GM19324 (cell line): ENCODE measurements around the gene ARFGAP1.
"Not testable (repeated sequence)": the region's sequence is repeated elsewhere in the genome, so short reads cannot be mapped to it uniquely, and the experiment has no call there.

ENCODE experiments used
- ATAC-seq: cut with Tn5 transposase; IDR thresholded peaks from one replicate; pipeline ENCODE4 v1.9.1; 2021; ENCODE audit warnings: mild to moderate bottlenecking, moderate library complexity; ENCODE audit not compliant: unreplicated experiment, low FRiP score

Gene ARFGAP1

DNA sequence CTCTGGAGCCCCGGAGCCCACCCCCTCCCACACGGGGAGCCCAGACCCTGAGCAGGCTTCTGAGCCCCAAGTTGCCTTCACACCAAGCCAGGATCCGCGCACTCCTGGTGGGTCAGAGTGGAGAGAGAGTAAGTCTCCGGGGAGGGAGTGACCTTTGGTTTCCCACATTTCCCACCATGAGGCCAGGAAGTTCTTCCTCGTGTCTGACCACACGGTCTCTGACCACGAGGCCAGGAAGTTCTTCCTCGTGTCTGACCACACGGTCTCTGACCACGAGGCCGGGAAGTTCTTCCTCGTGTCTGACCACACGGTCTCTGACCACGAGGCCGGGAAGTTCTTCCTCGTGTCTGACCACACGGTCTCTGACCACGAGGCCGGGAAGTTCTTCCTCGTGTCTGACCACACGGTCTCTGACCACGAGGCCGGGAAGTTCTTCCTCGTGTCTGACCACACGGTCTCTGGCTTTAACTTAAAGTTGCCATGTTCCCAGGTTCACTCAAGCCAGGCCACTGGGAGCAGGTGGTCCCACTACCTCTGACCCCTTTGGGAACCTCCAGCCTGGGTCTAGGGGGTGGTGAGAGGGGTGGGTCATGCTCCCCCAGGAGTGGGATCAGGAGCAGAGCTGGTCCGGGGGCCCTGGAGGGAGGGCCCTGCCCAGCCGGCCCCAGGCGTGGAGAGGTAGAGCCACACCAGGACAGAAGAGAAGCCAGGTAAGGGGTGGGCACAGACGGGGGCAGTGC is 33.5 kb downstream of the ARFGAP1 start:
- not testable (repeated sequence) for ATAC-seq

DNA sequence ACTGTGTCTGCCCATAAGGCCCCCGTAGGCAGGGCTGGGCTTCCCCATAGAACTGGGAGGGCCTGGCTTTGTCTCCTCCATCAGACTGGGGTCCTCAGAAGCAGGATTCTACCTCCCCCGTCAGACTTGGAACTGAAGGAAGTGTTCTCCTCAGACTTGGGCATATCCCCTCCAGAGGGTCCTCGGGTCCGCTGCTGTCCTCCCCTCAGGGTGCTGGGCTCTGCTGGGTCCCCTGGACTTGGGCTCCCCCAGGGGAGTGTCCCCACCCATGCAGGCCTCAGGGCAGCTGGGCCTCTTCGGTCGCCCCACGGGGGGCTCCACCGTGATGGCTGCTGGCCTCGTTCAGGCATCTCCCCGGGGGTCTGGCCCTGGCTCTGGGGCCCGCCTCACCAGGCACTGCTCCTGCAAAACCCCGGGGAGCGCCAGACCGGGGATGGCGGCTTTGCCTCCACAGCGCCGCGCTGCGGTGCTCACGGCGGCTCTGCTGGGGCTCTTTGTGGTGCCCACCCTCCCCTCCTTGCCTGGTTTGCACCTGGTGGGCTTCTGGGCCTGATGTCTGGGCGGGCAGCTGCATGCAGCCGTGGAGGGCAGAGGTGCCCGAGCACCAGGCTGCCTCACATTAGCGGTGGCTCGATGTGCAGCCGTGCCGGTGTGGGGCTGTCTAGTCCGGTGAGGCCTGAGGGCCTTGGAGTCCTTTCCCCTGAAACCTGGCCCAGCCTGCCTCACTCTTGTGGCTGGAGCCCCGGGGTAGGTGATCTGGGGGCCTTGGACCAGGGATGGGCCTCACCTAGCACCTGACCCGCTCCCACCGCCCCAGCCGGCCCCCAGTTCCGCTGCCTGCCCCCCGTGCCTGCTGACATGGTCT is 34.3 kb downstream of the ARFGAP1 start:
- no peak for ATAC-seq

DNA sequence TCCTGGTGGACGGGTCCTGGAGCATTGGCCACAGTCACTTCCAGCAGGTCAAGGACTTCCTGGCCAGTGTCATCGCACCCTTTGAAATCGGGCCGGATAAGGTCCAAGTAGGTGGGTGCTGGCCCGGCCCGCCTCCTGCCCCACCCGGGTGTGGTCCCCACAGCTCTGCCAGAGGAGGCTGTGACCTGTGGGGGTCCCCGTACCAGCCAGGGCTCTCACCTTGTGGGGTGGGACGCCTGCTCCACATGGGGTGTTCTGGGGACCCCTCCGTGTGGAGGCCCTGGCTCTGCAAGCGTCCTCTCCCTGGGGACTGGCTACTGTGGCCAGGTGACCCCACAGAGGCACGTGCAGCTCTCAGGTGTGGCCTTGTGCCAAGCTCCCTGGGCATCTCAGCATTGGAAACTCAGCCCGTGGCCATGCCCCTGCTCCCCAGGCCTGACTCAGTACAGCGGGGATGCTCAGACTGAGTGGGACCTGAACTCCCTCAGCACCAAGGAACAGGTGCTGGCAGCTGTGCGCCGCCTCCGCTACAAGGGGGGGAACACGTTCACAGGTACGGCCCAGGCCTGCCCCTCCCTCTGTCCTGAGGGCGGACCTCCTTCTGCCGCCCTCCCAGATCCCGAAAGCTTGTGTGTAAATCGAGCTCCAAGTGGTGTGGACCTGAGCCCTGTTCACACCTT is 35.1 kb downstream of the ARFGAP1 start:
- ATAC-seq: no peak

DNA sequence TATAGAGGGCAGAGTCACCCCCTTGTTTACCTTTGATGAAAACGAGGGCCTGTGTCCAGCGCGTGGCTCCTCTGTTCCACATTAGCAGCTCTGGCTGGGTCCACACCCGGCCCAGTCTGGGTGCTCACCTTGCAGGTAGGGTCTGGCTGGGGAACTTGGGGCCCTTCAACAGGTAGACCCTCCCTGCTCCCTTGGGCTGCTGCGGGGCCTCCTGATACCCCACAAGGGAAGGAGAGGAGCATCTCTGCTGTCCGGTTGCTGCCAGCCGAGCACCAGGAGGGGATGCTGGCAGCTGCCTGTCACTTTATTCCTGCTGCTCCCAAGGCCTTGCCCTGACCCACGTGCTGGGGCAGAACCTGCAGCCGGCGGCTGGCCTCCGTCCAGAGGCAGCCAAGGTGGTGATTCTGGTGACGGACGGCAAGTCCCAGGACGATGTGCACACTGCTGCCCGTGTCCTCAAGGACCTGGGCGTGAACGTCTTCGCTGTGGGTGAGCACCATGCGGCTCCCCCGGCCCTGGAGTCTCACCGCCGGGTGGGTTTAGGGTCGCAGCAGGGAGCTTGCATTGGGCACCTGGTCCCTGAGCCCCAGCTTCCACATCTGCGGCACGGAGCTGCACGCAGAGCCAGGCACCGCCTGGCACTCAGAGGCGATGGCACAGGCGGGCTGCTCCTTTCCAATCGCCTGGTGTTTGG is 35.8 kb downstream of the ARFGAP1 start:
- no peak for ATAC-seq

DNA sequence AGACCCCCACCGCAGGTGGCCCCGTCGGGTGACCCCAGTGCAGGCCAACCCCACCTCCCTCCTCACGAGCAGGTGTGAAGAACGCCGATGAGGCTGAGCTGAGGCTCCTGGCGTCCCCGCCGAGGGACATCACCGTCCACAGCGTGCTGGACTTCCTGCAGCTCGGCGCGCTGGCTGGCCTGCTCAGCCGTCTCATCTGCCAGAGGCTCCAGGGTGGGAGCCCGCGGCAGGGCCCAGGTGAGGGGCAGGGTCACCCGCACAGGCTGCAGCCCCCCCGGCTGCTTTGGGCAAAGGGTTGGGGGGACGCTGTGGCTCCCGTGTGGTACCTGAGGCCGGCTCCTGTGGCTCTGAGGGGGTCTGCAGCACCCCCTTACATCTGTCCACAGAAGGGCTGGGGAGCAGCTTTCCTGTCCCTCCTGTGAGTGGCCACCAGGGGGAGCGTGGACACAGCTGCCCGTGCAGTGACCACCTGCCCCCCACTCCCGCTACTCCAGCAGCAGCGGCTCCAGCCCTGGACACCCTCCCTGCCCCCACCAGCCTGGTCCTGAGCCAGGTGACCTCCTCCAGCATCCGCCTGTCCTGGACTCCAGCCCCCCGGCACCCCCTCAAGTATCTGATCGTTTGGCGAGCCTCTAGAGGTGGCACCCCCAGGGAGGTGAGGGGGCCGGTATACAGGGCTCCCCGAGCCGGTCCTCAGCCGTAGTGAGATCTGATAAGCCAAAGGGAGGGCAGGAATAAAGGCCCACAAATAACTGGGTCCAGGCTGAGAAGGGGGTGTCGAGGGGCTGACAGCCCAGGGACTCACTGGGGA is 36.9 kb downstream of the ARFGAP1 start:
- no peak for ATAC-seq

DNA sequence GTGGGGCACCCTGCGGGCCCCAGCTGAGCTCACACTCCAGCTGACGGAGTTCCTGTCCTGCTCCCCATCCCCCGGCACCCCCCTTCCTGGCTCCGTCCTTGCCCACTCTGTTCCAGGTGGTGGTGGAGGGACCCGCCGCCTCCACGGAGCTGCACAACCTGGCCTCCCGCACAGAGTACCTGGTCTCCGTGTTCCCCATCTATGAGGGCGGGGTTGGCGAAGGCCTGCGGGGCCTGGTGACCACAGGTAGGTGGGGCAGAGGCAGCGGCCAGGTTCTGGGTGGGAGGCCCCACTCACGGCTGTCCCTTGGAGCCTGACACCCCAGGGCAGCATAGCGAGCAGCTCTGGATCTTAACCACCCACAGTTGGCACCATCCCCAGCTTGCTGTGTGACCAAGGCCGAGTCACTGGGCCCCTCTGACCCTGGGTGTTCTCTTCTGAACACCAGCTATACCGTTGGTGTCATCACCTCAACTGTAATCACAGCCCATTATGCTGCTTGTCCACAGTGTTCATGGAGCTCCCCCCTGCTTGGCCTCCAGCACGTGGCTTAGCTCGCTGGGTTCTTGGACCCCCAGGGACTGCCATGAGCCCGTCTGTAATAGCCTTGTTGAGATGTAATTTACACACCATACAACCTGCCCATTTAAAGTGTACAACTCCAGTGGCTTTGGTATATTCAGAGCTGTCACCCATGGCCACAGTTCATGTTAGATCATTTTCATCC is 37.8 kb downstream of the ARFGAP1 start:
- ATAC-seq: no peak

DNA sequence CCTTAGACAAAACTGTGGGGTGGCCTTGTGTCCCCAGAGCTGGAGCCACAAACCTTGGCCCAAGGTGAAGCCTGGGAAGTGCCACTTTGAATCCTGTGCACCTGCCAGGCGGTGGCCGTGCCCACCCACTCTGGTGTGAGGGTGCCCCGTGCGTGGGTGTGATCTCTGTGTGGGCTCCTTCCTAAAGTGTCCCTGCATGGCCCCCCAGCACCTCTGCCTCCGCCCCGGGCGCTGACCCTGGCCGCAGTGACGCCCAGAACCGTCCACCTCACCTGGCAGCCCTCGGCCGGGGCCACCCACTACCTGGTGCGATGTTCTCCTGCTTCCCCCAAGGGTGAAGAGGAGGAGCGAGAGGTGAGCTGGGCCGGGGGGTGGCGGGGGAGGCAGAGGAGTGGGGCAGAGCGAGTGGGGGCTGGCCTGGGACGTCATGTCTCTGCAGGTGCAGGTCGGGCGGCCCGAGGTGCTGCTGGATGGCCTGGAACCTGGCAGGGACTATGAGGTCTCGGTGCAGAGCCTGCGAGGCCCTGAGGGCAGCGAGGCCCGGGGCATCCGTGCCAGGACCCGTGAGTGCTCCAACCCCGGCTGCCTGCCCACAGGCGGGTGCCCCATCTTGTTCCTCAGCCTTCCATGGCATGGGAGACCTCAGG is 38.7 kb downstream of the ARFGAP1 start:
- ATAC-seq: no peak

DNA sequence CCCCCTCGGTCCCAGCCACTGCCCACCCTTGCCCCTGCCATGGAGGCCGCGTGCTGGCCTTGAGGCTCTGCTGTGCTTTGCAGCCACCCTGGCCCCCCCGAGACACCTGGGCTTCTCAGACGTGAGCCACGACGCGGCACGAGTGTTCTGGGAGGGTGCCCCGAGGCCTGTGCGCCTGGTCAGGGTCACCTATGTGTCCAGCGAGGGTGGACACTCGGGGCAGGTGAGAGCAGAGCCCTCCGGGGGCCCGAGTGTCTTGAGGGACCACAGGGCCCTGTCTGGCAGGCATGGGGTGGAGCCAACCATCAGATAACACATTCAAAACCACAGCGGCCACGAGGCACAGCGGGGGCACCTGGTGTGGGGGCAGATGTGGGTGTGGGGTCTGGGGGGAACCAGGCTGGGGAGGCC is 39.2 kb downstream of the ARFGAP1 start:
- no peak for ATAC-seq

DNA sequence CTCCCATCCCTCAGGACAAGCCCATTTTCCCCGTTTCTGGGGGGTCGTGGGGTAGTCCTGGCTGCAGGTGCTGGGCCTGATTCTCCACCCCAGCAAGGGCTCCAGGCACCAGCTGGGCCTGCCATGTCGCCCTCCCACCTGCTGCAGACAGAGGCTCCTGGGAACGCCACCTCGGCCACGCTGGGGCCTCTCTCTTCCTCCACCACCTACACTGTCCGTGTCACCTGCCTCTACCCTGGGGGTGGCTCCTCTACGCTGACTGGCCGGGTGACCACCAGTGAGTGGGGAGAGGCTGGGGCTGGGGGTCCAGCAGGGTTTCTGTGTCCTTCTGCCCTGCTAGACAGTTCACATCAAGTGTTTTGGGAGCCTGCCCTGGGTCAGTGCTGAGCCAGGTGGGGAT is 39.7 kb downstream of the ARFGAP1 start:
- ATAC-seq: no peak

DNA sequence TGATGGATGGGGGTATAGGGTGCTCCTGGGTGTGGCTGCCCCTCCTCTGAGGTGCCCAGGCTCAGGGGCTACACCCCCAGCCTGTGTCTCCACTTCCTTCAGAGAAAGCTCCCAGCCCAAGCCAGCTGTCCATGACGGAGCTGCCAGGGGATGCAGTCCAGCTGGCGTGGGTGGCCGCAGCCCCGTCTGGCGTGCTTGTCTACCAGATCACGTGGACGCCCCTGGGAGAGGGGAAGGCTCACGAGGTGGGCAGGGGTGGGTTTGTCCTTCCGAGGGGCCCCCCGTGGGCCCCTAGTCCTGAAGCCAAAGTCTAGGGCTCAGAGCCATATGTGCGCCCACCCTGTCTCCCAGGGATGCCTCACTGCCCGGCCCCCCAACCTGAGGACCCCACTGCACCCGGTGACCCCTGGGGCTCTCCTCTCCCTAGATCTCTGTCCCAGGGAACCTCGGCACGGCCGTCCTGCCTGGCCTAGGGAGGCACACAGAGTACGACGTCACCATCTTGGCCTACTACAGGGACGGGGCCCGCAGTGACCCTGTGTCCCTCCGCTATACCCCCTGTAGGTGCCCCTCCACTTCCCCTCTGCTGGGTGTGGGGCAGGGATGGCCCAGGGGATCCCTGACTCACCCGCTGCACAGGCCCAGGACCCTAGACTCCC is 40.2 kb downstream of the ARFGAP1 start:
- ATAC-seq: no peak

DNA sequence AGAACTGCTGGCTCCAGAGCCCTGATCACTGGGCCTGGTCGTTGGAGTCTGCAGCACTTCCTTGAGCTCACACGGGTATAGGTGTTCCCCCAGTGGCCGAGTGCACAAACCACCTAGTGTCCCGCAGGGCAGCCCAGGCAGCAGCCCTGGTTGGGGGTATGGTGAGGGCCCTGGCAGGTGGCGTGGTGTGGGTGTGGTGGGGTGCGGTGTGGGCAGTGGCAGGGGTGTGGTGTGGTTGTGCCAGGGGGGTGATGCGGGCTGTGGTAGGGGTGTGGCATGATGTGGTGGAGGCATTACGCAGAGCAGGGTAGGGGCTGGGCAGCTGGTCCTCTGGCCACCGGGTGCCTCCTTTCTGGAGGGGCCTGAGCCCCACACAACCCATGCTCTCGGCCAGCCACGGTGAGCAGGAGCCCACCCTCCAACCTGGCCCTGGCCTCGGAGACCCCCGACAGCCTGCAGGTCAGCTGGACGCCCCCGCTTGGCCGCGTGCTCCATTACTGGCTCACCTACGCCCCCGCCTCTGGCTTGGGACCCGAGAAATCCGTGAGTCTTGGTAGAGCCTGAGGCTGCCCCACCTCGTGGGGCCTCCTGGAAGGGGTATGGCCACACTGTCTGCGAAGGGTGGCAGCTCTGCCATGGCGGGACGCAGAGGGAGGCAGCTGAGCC is 40.9 kb downstream of the ARFGAP1 start:
- ATAC-seq: no peak

DNA sequence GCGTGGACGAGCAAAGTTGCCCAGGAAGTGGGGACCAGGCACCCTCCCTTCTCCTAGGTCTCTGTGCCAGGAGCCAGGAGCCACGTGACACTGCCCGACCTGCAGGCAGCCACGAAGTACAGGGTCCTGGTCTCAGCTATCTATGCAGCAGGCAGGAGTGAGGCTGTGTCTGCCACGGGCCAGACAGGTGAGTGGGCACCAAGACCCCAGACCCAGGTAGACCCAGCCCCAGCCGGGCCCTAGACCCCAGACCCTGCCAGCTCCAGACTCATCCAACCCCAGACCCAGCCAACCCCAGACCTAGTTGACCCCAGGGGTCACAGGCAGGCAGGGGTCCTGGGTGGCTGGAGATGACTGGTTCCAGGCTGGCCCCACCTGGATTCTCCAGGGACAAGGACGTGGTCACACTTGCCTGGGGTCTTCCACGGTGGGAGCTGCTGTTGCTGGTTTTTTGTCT is 41.4 kb downstream of the ARFGAP1 start:
- no peak for ATAC-seq

DNA sequence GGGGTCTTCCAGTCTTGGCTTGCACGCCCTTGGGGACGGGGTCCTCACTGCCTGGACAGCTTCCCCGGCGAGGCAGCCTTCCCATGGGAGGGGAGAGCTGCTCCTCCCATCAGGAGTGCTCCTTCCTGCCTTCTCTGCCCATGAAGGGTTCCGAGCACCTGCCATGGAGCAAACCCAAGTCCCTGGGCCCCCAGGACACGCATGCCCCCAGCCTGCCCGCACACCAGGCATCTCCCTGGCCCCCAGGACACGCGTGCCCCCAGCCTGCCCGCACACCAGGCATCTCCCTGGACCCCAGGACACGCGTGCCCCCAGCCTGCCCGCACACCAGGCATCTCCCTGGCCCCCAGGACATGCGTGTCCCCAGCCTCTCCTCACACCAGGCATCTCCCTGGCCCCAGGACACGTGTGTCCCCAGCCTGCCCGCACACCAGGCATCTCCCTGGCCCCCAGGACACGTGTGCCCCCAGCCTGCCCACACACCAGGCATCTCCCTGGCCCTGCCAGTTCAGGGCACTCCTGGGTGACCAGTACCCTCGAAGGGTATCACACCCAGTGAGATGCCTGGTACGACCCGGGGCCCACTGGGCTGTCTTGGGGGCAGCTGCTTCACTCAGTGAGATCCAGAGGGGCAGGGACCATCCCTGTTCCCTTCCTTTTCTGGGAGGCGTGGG is 42.1 kb downstream of the ARFGAP1 start:
- no peak for ATAC-seq

DNA sequence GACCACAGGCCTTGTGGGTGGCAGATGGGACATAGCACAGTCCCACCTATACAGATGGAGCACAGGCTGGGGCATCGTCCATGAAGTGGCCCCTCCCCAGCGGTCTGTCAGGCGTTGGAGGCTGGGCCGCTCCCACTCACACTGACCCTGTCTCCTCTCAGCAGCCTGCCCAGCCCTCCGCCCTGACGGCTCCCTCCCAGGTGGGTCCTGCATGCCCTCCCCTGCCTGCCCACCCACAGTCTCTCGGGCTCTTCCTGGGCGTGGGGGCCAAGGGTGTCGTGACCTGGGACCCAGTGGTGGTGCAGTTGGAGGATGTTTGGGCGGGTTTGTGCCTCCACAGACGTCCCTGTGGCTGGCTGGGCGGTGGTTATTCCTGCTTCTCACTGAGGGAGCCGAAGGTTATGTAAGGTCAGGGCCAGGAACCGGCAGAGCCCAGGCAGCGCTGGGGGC is 42.7 kb downstream of the ARFGAP1 start:
- ATAC-seq: no peak

DNA sequence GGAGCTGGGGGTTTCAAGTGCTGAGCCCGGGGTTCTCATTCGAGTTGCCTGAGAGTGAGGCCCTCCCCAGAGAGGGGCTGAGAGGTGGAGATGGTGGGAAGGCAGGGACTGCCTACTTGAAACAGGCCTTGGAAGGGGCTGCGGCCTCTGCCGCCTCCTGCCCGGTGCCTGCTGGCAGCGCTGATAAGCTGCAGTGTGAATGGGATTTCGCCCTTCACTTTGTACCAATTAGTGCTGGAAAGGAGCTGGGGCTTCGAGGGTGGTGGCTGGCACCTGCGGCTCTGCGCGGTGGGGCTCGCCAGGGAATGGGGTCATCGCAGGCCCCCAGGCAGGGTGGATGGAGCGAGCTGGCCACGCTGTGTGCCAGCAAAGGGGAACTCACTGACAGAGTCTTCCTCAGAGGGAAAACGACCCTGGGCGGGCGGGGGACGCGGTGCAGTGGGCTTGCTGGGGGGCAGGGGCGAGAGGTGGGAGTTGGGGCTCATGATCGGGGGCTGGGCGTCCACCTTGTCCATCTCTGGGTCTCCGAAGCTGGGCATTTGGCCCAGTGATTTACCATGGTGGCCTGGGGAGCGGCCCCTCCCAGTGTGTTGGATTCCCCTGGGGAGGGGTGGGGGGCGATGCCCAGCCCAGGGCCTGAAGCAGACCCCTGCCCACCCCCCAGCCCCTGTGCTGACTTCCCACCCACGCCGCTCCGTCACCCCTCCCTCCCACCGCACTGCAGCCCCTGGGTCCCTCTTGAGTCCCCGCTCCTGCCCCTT is 43.3 kb downstream of the ARFGAP1 start:
- ATAC-seq: no peak

DNA sequence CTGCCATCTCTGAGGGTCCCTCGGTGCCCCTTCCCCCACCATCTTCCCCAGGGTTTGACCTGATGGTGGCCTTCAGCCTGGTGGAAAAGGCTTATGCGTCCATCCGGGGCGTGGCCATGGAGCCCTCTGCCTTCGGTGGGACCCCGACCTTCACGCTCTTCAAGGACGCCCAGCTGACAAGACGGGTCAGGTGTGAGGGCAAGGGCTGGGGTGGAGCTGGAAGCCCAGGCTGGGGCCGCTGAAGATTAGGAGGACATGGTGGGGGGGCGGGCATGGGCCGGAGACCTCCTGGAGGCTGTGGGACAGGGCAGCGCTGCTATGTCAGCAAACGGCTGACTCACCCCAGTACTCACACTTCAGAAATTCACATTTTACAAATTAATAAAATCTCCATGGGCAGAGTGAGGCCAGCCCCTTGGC is 43.9 kb downstream of the ARFGAP1 start:
- ATAC-seq: no peak
